HG03039 (cell line): ENCODE data around the gene IFT80.
"Not testable (repeated sequence)": the region's sequence is repeated elsewhere in the genome, so short reads cannot be mapped to it uniquely, and the experiment has no call there.

ENCODE experiments used
- ATAC-seq: cut with Tn5 transposase; IDR thresholded peaks from one replicate; pipeline ENCODE4 v1.9.1; 2021; ENCODE audit warnings: mild to moderate bottlenecking, moderate library complexity; ENCODE audit not compliant: unreplicated experiment

IFT80 gene

GRCh38 chr3:160369784-160370183, 29.2 kb downstream of the IFT80 start:
- ATAC-seq = no peak

GRCh38 chr3:160368804-160369203, 30.2 kb downstream of the IFT80 start:
- no peak for ATAC-seq

- ATAC-seq = no peak
Observed at GRCh38 chr3:160365869-160366522, 33.0 kb downstream of the IFT80 start.

GRCh38 chr3:160362896-160363295, 36.1 kb downstream of the IFT80 start:
- ATAC-seq = not testable (repeated sequence)

GRCh38 chr3:160355826-160356225, 43.2 kb downstream of the IFT80 start:
- no peak for ATAC-seq

- no peak for ATAC-seq
Observed at GRCh38 chr3:160346511-160346910, 52.5 kb downstream of the IFT80 start.

GRCh38 chr3:160343132-160343531, 55.9 kb downstream of the IFT80 start:
- ATAC-seq = no peak

GRCh38 chr3:160340351-160340750, 58.7 kb downstream of the IFT80 start:
- ATAC-seq = no peak

GRCh38 chr3:160331127-160331937, 67.7 kb downstream of the IFT80 start:
- no peak for ATAC-seq

GRCh38 chr3:160330690-160331089, 68.3 kb downstream of the IFT80 start:
- ATAC-seq = no peak

- ATAC-seq = no peak
Observed at GRCh38 chr3:160330109-160330508, 68.9 kb downstream of the IFT80 start.

- ATAC-seq = not testable (repeated sequence)
Observed at GRCh38 chr3:160326286-160326685, 72.7 kb downstream of the IFT80 start.

- ATAC-seq = not testable (repeated sequence)
Observed at GRCh38 chr3:160321821-160322220, 77.2 kb downstream of the IFT80 start.

GRCh38 chr3:160319322-160319721, 79.7 kb downstream of the IFT80 start:
- no peak for ATAC-seq

GRCh38 chr3:160314995-160315394, 84.0 kb downstream of the IFT80 start:
- no peak for ATAC-seq

- no peak for ATAC-seq
Observed at GRCh38 chr3:160312014-160312624, 86.9 kb downstream of the IFT80 start.

- ATAC-seq = no peak
Observed at GRCh38 chr3:160302806-160303205, 96.2 kb downstream of the IFT80 start.

- no peak for ATAC-seq
Observed at GRCh38 chr3:160296591-160296990, 102.4 kb downstream of the IFT80 start.

GRCh38 chr3:160291909-160292299, 107.1 kb downstream of the IFT80 start:
- no peak for ATAC-seq

GRCh38 chr3:160291290-160291908, 107.6 kb downstream of the IFT80 start:
- ATAC-seq = no peak

- ATAC-seq = no peak
Observed at GRCh38 chr3:160287666-160288065, 111.4 kb downstream of the IFT80 start.
